OCI-M2 (cell line): Measurements from ENCODE around the gene IQGAP3.
"Not testable (repeated sequence)": the region's sequence is repeated elsewhere in the genome, so short reads cannot be mapped to it uniquely, and the experiment has no call there.

ENCODE experiments used
- DNase-seq: peaks from one replicate; lab custom pipeline; 2025; ENCODE audit not compliant: unreplicated experiment; lab: John Stamatoyannopoulos, UW

IQGAP3 gene

GRCh38 chr1:156571919-156572662 is at the start of gene IQGAP3:
Gene IQGAP3, minus strand, starts transcription at chr1:156572565. Its CDS starts 36 bp downstream, at chr1:156572529.
- DNase-seq, result peak; percentile 21

- no peak for DNase-seq
These were observed 47.2 kb upstream of the IQGAP3 start for GRCh38 chr1:156619582-156619955.

GRCh38 chr1:156618853-156619581 is 46.7 kb upstream of the IQGAP3 start, which contains the start of gene HAPLN2:
Gene HAPLN2, plus strand, starts transcription at chr1:156619415. Its CDS starts 4,076 bp downstream, at chr1:156623491.
- DNase-seq, result no peak

- no peak for DNase-seq
These were observed 44.1 kb upstream of the IQGAP3 start for GRCh38 chr1:156616463-156616862.

GRCh38 chr1:156615946-156616345 is 43.6 kb upstream of the IQGAP3 start:
- no peak for DNase-seq

GRCh38 chr1:156612666-156613065 is 40.3 kb upstream of the IQGAP3 start:
- DNase-seq, result no peak

- not testable (repeated sequence) for DNase-seq
These were observed 37.7 kb upstream of the IQGAP3 start for GRCh38 chr1:156610072-156610471.

GRCh38 chr1:156608981-156609380 is 36.6 kb upstream of the IQGAP3 start:
- DNase-seq, result no peak

GRCh38 chr1:156608036-156608674 is 35.8 kb upstream of the IQGAP3 start:
- DNase-seq, result no peak

GRCh38 chr1:156607344-156607743 is 35.0 kb upstream of the IQGAP3 start:
- DNase-seq, result not testable (repeated sequence)

GRCh38 chr1:156602557-156602993 is 30.2 kb upstream of the IQGAP3 start:
- no peak for DNase-seq

- DNase-seq, result no peak
These were observed 29.5 kb upstream of the IQGAP3 start for GRCh38 chr1:156601892-156602291.

- DNase-seq, result no peak
These were observed 28.9 kb upstream of the IQGAP3 start, which contains the start of gene GPATCH4 for GRCh38 chr1:156601122-156601830. Gene GPATCH4, minus strand, starts transcription at chr1:156601479.

GRCh38 chr1:156600733-156601121 is 28.4 kb upstream of the IQGAP3 start:
- DNase-seq, result no peak

- no peak for DNase-seq
These were observed 27.4 kb upstream of the IQGAP3 start for GRCh38 chr1:156599811-156600210.

- no peak for DNase-seq
These were observed 26.5 kb upstream of the IQGAP3 start for GRCh38 chr1:156598731-156599432.

- DNase-seq, result no peak
These were observed 25.8 kb upstream of the IQGAP3 start for GRCh38 chr1:156598125-156598524.

GRCh38 chr1:156596426-156596825 is 24.1 kb upstream of the IQGAP3 start:
- DNase-seq, result no peak

GRCh38 chr1:156595016-156595415 is 22.7 kb upstream of the IQGAP3 start:
- no peak for DNase-seq

- DNase-seq, result no peak
These were observed 21.8 kb upstream of the IQGAP3 start for GRCh38 chr1:156594190-156594589.

GRCh38 chr1:156593661-156593989 is 21.3 kb upstream of the IQGAP3 start:
- DNase-seq, result no peak
